Ascending aorta (tissue), 2 donors: ENCODE results near the gene CCNK. TPM values are rescaled to one million over a fixed set of nuclear protein-coding genes. Genes with fewer than 3 reads are reported as not detected.
A peak's percentile ranks its signal among the peaks of the same experiment; 100 is the strongest.

ENCODE experiments used
- DNase-seq, 2 donors: peaks; one replicate each; pipeline ENCODE4 v3.0.0-alpha.2; 2019; ENCODE audit warnings: low spot score in 2 of 2
- H3K27ac ChIP-seq, 2 donors: fragments of 200-600 bp; sonication (generic); one replicate each; pipeline ENCODE4 v1.5.1; 2016 to 2017; ENCODE audit warnings: mild to moderate bottlenecking in 1 of 2
- H3K27me3 ChIP-seq: fragments of 200-600 bp; sonication (generic); one replicate; pipeline ENCODE4 v1.5.1; 2017
- H3K36me3 ChIP-seq, 2 donors: fragments of 200-600 bp; sonication (generic); one replicate each; pipeline ENCODE4 v1.5.1; 2016
- H3K4me1 ChIP-seq, 2 donors: fragments of 200-600 bp; sonication (generic); one replicate each; pipeline ENCODE4 v1.5.1; 2016 to 2017; ENCODE audit warnings: mild to moderate bottlenecking in 1 of 2
- H3K4me3 ChIP-seq, 2 donors: fragments of 200-600 bp; sonication (generic); one replicate each; pipeline ENCODE4 v1.5.1; 2016 to 2017; ENCODE audit warnings: mild to moderate bottlenecking in 1 of 2
- H3K9me3 ChIP-seq, 2 donors: fragments of 200-600 bp; sonication (generic); one replicate each; pipeline ENCODE4 v1.5.1; 2016
- intact Hi-C: fragments of 100-400 bp; cut with DNase I; formaldehyde crosslinking; loops from one replicate; pipeline ENCODE4 v1.15.1; 2023
- total RNA-seq: library from RNA; depleted of rRNA; stranded (reverse); fragments of >200 nt; gene quantifications from one replicate; pipeline ENCODE4 v1.1.0, GENCODE V29; 2016
- TF ChIP-seq, protein P1 (sequence below), 3 experiments: fragments of 200-600 bp in 2 of 3; fragments of 450-650 bp in 1 of 3; sonication (generic) in 2 of 3; IDR thresholded peaks; one replicate each; pipeline ENCODE4 v1.5.1; 2016 to 2019; ENCODE audit warnings: antibody characterized with exemption in 3 of 3, mild to moderate bottlenecking in 1 of 3, moderate library complexity in 1 of 3

CCNK gene
- total RNA-seq, 1 donor from 2014 or later, result 21.9 TPM

DNA sequence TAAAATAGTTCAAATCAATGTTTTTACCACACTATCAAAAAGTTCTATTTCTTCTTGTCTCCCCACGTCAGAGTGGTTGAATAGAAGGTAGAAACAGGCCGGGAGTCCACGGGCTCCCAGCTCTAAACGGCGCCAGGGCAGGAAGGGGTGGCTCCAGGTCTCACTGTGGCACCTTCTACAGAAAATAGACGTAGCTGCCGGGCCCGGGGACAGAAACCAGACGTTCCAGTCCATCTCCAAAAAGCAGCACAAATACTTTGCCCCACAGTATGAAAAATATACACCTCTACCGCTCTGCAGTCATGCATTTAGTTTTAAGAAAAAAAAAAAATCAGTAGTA is 30.9 kb downstream of the CCNK start:
- Histone ChIP-seq H3K27ac (no peak overlapping the region), H3K4me3 (no peak overlapping the region), H3K27me3 (no peaks in the 10 kb centered on the region), H3K4me1 (no peaks in the 10 kb centered on the region), H3K36me3 (peaks cover 28 to 52% of the 10 kb centered on the region in 2 donors), H3K9me3 (no peaks in the 10 kb centered on the region)
- TF ChIP-seq, protein P1, sequence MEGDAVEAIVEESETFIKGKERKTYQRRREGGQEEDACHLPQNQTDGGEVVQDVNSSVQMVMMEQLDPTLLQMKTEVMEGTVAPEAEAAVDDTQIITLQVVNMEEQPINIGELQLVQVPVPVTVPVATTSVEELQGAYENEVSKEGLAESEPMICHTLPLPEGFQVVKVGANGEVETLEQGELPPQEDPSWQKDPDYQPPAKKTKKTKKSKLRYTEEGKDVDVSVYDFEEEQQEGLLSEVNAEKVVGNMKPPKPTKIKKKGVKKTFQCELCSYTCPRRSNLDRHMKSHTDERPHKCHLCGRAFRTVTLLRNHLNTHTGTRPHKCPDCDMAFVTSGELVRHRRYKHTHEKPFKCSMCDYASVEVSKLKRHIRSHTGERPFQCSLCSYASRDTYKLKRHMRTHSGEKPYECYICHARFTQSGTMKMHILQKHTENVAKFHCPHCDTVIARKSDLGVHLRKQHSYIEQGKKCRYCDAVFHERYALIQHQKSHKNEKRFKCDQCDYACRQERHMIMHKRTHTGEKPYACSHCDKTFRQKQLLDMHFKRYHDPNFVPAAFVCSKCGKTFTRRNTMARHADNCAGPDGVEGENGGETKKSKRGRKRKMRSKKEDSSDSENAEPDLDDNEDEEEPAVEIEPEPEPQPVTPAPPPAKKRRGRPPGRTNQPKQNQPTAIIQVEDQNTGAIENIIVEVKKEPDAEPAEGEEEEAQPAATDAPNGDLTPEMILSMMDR (IDR thresholded peaks at IDR 0.05), result no peak
- intact Hi-C loops, result no loop called here
- no peak for DNase-seq

DNA sequence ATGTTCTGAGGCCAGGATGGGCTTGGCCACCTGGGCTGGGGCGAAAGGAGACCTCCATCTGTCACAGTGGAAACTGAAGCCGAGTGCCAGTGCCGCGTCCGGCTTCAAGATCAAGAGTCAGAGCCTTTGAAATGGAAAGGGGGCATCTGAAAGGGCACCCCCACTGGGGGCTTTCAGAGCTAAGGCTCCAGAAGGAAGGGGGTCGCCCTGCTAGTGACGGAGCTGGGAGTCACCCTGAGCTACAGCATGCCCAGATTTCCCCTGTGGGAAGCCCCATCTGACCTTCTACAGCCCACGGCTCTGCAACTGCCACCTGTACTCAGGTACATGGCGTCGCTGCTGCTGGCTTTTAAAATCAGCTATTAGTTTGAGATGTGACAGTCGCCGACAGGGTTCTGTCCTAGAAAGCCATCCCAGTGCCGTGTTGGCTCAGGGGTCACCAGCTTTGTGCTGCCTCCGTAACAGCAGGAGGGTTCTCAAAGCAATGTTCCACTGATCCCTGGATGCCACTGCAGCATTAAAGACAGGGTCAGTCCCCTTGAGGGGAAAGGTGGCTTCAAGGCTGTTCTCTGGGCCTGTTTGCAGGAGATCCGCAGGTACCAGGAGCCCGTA is 31.5 kb downstream of the CCNK start:
- intact Hi-C loops, result no loop called here
- Histone ChIP-seq H3K27ac (no peak overlapping the region), H3K4me1 (no peaks in the 10 kb centered on the region), H3K27me3 (no peaks in the 10 kb centered on the region), H3K4me3 (no peak overlapping the region), H3K9me3 (no peaks in the 10 kb centered on the region), H3K36me3 (peaks cover 22 to 47% of the 10 kb centered on the region in 2 donors)
- DNase-seq, result peak in 1 of 2 donors; percentile 50
- TF ChIP-seq, protein P1 (IDR thresholded peaks at IDR 0.05), result no peak

DNA sequence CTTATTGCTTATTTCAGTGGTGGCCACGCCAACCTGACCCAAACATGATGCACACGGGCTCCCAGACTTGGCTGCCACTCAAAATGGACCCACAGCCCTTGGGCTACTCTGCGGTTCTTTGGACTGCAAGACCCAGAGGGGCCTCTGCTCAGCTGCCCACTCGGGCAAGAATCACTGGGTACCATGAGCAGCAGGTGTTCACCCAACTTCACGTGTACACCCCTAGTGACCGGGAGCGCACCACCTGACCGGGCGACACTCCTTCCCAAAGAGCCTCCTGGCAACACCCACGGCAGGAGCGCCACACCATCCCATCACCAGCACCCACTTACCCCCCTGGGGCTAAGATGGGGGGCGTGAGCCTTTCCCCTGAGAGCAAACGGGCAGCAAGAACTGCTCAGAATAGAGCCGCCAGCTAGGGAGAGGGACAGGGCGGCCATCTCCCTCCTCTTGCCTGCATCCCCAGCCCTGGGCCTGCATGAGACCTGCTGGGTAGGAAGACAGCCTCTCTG is 32.0 kb downstream of the CCNK start:
- peak in 1 of 2 donors; percentile 60 for DNase-seq
- no peaks in the 10 kb centered on the region for H3K4me1 ChIP-seq
- no peak overlapping the region for H3K4me3 ChIP-seq
- no peaks in the 10 kb centered on the region for H3K9me3 ChIP-seq
- no peak overlapping the region for H3K27ac ChIP-seq
- H3K27me3 ChIP-seq, result no peaks in the 10 kb centered on the region
- TF ChIP-seq, protein P1 (IDR thresholded peaks at IDR 0.05), result no peak
- H3K36me3 ChIP-seq, result peaks cover 19 to 41% of the 10 kb centered on the region in 2 donors
- intact Hi-C loops, result no loop called here

DNA sequence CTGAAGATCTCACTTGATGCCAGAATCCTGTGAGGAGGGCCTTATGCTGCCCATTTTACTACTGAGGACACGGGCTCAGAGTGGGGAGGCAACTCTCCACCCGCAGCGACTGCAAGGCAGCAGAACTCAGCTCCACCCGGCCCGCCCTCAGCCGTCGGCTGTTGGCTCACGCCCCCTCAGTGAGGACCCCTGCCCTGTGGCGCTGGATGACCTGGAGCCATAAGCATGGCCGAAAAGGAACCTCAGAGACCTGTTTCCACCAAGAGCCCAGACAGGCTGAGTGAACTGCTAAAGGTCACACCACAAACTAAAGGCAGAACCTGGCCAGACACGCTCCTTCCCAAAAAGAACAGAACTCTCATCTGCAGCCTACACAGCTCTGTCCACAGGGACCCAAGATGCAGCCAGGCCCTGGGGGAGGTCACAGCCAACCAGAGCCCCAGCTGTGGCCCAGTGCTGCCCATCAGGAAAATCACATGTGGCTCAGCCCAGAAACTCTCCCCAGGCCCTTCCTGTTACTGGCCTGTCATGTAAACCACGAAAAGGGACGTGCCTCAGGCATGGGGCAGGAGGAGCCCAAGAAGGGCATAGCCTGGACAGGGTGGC is 32.8 kb downstream of the CCNK start:
- H3K27me3 ChIP-seq, result no peaks in the 10 kb centered on the region
- DNase-seq, result peak in 1 of 2 donors; percentile 63
- TF ChIP-seq, protein P1 (IDR thresholded peaks at IDR 0.05), result no peak
- H3K4me1 ChIP-seq, result no peaks in the 10 kb centered on the region
- H3K4me3 ChIP-seq, result no peak overlapping the region
- H3K27ac ChIP-seq, result no peak overlapping the region
- intact Hi-C loops, result no loop called here
- no peaks in the 10 kb centered on the region for H3K9me3 ChIP-seq
- H3K36me3 ChIP-seq, result peaks cover 12 to 33% of the 10 kb centered on the region in 2 donors

DNA sequence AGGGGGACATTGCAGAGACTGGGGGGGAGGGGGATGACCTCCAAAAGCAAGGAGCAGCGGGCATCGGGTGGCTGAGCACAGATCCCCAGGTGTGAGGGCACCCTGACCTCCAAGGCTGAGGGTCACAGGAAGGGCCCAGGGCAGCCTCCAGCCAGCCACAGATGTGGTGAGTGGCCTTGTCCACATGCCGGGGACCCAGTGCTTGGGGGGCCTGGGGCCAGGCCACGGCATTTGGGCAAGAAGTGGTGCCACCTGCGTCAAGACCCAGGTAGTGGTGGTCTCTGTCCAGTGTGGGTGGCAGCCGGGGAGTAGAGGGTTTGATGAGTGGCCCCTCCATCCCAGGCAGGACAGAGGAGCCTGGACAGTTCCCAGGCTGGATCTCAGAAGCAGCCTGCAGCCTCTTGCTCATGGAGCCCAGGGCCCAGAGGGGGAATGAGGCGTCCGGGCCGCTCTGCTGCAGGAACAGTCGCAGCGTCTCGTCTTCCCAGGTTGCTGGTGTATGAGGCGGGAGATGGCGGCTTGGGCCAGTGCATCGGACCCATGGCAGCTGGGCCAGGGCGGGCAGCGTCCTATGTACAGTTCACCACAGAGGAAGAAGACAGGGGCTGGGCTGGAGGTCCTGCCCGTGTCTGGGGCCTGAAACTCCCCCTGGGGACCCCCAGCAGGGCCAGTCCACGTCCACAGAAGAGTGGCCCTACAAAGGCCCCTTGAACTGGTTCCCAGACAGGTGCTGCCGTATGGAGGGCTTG is 33.5 kb downstream of the CCNK start:
- no peaks in the 10 kb centered on the region for H3K9me3 ChIP-seq
- H3K4me3 ChIP-seq, result no peak overlapping the region
- peaks cover 5 to 26% of the 10 kb centered on the region in 2 donors for H3K36me3 ChIP-seq
- TF ChIP-seq, protein P1 (IDR thresholded peaks at IDR 0.05), result no peak
- no peaks in the 10 kb centered on the region for H3K27me3 ChIP-seq
- intact Hi-C loops, result loop anchor here (5.0 kb wide), 1 partner anchor 373 kb away; no protein-coding TSS in a partner anchor
- H3K4me1 ChIP-seq, result no peaks in the 10 kb centered on the region
- no peak overlapping the region for H3K27ac ChIP-seq
- DNase-seq, result peak in 1 of 2 donors; percentile 61
